Stimulated activated CD4-positive, alpha-beta T cell treated with anti-CD3 and anti-CD28 coated beads, Interleukin-4, amount 100 ng/mL, for 48 hours (primary cell): ENCODE data around the gene RNF150.

Experiments
- DNase-seq, 2 donors: peaks; one replicate each; pipeline ENCODE4 v3.0.0-alpha.2; 2020; ENCODE audit warnings: low read depth in 2 of 2

The RNF150 gene

DNA sequence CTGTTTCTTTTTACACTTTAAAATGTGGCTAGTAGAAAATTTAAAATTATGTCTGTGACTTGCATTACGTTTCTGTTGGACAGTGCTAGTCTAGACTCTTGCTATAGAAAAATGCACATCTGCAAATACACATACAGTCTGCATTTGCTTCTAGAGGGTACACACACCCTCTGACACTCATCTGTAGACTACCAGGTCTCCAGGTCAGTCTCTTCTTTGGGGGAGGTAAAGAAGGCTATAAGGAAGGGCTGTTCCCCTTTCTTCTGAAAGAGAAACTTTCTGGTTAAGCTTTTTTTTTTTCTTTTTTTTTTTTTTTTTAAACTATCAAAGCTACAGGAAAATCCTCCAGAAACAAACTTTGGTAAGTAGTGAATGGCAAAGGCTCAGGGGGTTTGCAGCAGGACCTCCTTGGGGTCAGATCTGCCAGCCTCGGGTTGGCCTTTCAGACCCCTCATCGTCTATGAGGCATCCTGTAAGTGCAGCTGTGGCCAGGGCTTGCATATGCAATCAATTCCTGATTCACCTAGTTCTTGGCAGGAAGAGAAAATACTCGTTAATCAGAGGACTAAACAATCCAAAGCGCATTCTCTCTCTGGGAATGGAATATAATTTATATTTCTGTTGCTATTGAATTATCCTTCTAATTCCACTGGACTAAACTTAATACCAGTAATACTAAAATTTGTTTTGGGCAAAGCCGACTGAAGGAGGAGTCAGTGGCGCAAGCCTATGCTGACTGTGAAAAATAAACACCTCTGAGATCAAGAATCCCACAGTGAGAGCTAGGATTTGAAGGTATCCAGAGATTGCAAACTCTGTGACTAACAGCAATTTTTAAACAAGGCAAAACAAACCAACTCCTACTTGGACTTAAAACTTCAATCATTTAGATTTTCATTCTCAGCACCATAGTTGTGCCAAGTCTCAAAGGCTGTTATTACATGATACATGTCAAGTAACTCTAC, 267.7 kb downstream of the RNF150 start:
- DNase-seq, result no peak

- no peak for DNase-seq
Measured at GRCh38 chr4:140863197-140863596, 270.1 kb downstream of the RNF150 start.

- DNase-seq, result no peak
Measured at GRCh38 chr4:140862177-140862442, 271.2 kb downstream of the RNF150 start.

DNA sequence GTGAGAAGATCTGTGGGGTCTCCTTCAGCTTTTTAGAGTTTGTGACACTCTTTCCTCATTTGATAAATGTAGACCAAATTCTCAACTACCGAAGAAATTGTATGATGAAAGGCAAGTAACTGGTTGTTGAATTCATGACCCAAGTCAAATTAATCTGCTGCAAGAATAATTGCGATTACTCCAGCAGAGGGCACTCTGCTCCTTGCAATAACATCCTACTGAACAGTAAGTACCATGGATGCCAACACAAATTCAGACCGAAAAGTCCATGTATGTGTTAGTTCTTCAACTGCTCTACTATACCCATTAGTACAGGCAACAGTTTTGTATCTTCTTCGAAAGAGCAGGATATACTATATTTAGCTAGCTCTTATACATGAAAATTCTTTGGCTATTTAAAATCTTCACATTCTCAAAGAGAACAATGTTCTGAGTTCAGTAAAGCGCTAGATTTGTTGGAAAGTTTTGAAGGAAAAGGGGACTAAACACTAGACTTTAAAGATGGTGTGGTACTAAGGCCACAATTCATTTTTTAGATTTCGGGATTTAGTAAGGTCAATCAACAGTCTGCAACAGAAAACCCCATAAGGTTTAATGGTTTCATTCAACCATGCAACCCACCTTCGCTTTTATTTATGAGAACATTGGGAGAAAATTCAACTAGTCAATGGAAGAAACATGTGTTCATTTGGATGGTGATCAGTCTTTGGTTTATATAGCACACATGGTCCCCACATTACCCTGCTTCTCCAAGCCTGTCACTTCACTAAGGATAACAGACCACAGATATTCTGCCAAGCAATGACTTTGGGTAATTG, 271.7 kb downstream of the RNF150 start:
- DNase-seq, result peak; percentile 8 to 26

- no peak for DNase-seq
Measured at GRCh38 chr4:140858897-140859296, 274.4 kb downstream of the RNF150 start.

DNA sequence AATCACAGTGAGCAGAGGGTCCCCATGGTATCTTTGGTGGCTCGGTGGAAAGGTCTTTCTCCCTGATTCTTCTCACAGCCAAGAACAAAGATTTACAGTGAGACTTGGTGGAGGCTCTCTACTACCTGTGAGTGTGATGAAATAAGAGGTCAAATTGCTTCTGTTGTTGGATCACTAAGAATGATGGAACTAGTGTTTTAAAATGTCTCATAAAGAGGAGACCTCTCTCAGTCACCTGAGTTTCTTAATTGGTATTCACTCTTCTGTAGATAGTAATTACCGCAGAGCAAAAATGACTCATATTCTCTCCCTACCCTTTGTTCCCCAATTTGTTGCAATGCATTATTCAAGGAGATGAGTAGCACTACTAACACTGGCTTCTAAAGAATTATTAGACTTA, 276.2 kb downstream of the RNF150 start:
- no peak for DNase-seq

GRCh38 chr4:140856621-140857062, 276.6 kb downstream of the RNF150 start:
- no peak for DNase-seq

DNA sequence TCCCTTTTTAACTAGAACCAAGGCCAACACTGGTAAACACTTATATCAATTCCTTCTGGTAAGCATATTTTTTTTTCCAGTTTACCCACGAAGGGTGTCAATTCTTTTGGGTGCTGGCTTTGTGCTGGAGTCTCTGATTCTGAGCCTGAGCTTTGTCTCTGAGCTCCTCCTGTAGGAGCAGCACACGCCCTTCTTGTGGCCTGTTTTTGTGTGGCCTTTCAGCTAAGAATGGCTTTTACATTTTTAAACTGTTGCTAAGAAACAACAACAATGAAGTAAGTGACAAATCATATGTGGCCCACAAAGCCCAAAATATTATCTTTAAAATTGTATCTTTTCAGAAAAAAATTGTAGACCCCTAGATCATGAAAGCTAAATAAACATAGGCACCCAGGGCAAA, 279.1 kb downstream of the RNF150 start:
- DNase-seq, result no peak

- no peak for DNase-seq
Measured at GRCh38 chr4:140851804-140852203, 281.5 kb downstream of the RNF150 start.

DNA sequence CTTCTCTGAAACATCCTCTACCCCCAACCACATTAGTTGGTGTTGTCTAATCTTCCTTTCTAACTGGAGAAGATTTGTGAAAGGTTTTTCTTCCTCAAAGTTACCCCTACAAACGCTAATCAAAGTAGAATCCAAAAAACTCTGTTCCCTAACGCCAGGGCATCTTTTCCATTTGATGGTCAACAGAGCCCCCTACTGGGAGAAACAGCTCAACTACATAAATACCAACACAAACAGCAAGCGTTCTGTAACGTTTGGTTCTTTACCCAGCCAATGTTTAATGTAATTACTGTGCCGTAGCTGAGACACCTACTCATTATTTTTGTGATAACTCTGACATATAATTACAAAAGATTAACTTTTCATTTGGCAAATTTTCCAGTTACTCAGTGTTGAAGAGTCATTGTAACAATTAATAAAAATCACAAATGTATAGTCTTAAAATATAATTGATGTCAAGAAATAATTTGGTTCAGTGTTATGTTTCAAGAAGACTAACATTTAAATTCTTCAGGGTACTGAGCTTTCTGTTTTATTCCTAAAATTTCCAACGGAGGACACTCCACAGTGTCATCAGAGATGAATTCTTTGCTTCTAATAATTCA, 282.1 kb downstream of the RNF150 start:
- peak in 1 of 2 donors; percentile 6 for DNase-seq

DNA sequence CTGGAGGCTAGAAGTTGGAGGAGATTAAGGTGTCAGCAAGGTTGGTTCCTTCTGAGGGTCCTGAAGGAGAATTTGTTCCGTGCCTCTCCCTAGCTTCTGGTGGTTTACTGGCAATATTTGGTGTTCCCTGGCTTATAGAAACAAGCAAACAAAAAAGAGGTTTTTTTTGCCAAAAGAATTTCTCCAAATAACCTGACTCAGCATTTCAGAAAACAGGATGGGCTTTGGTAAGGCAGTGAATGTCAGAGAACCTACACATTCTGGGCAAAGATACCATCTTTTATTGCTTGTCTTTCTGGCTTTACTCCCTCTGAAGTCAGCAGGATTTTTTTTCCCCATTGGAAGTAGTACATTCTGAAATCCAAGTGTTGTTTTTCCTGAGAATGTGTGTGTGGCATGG, 283.7 kb downstream of the RNF150 start:
- DNase-seq, result no peak

GRCh38 chr4:140846736-140847135, 286.5 kb downstream of the RNF150 start:
- DNase-seq, result no peak

DNA sequence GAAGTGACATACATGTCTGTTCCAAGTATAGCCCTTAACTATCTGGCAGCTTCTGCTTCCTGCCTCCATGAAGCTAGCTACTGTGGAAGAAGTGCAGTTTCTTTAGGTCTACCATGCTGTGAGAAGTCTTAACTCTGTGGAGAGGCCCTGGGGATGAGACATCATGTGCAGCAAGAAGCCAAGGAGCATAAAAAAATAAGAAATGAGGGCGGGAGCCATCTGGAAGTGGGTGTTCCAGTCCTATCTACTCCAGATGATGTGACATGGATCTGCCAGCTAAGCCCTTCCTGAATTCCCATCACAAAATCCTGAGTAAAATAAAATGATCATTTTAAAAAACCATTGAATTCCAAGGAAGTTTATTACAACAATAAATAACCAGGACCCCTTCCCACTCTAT, 289.2 kb downstream of the RNF150 start:
- no peak for DNase-seq

DNA sequence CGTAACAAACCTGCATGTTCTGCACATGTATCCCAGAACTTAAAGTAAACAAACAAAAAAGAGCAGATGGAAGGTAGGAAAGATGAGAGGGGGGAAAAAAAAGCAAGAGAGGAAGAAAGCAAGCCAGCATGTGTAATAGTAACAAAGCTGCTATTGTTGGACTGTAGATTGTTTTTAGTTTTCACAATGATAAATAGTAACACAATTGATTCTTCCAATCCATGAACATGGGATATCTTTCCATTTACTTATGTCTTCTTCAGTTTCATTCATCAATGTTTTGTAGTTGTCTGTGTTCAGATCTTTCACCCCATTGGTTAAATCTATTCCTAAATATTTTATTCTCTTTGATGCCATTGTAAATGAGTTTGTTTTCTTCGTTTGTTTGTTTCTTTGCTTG, 292.1 kb downstream of the RNF150 start:
- DNase-seq, result no peak

GRCh38 chr4:140839888-140840790, 293.1 kb downstream of the RNF150 start:
- DNase-seq, result no peak

GRCh38 chr4:140839406-140839805, 293.9 kb downstream of the RNF150 start:
- DNase-seq, result no peak

DNA sequence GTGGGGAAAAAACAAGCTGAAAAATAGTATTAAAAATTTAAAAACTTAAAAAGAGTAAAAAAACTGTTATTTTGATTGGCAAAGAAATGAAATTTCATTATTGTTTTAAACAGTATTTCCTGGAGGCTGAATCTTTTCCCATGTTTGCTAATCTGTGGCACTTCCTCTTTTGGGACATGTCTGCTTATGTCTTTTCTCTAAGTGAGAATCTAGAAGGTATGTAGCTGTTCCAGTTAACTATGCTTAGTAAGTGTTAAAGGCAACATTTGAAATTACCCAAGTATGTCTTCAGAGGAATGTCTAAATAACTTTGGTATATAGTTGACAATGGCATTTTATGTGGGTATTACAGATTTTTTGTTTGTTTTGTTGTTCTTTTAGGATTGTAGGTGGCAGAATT, 295.5 kb downstream of the RNF150 start:
- no peak for DNase-seq

GRCh38 chr4:140834839-140835495, 298.3 kb downstream of the RNF150 start:
- DNase-seq, result no peak

DNA sequence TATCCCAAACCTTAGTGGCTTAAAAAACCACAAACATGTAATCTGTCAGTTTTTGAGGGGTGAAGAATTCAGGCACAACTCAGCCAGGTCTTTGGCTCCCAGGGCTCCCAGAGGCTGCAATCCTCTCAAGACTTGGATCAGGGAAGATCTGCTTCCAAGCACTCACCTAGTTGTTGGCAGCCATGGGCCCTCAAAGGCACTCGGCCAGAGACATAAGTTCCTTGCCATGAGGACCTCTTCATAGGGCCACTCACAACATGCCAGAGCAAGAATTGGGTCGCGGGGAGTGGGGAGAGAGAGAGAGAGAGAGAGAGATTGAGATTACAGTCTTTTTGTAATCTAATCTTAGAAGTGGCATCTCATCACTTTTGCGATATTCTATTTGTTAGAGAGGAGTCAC, 300.0 kb downstream of the RNF150 start:
- DNase-seq, result no peak

GRCh38 chr4:140829825-140830224, 303.4 kb downstream of the RNF150 start:
- no peak for DNase-seq

DNA sequence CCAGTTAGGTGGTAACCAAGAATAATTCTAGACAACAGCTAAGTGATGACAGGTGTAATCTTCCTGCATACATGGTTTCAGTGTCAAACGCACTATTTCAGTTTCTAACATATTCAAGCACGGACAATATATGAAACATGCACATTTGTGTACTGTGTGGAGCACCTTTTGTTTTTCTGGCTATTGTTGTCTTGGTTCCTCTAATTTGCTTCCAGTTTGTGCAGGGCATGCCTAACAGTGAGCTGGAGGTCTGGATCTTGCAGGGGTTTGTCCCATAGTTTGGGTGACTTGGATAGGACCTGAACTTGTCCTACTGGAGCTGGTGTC, 306.6 kb downstream of the RNF150 start:
- DNase-seq, result no peak
